NCI-H82 (cell line): ENCODE results near the gene CROCC2.

ENCODE experiments used
- DNase-seq: peaks from one replicate; lab custom pipeline; 2025; lab: John Stamatoyannopoulos, UW

CROCC2 gene

DNA sequence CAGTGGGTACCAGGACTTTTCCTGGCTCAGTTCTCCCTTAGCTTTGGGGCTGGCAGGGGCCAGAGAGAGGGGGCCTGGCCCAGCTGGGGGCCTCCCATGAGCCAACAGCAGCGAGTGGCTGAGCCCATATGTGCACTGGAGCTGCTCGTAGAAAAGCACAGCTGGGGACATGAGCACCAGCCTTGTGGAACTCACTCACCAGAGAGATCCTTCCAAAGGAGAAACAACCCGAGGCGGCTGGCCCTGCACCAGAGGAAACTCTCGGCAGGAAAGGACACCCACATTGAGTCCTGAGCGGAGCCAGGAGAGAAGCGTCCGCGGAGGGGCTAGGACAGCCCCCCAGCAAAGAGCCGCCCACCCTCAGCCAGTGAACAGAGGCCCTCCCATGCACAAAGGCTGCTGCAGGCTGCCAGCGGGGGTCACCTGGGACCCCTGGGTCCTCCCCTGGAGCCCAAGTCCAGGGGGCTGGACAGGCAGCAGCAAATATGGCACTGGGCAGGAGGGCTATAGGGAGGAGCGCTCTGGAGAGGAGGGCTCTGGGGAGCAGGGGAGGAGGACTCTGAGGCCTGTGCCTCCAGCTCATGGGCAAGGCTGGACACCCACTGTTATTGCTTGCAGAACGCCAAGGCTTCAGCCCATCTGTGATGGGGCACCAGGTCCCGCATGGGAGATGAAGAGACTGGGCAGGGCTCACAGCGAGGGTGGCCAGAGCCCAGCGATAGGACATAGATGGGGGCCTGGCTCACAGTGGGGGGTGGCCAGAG, 50.2 kb downstream of the CROCC2 start:
- no peak for DNase-seq

GRCh38 chr2:240956935-240957655, 51.0 kb downstream of the CROCC2 start:
- DNase-seq: no peak

GRCh38 chr2:240957656-240958365, 51.7 kb downstream of the CROCC2 start:
- DNase-seq: no peak

DNA sequence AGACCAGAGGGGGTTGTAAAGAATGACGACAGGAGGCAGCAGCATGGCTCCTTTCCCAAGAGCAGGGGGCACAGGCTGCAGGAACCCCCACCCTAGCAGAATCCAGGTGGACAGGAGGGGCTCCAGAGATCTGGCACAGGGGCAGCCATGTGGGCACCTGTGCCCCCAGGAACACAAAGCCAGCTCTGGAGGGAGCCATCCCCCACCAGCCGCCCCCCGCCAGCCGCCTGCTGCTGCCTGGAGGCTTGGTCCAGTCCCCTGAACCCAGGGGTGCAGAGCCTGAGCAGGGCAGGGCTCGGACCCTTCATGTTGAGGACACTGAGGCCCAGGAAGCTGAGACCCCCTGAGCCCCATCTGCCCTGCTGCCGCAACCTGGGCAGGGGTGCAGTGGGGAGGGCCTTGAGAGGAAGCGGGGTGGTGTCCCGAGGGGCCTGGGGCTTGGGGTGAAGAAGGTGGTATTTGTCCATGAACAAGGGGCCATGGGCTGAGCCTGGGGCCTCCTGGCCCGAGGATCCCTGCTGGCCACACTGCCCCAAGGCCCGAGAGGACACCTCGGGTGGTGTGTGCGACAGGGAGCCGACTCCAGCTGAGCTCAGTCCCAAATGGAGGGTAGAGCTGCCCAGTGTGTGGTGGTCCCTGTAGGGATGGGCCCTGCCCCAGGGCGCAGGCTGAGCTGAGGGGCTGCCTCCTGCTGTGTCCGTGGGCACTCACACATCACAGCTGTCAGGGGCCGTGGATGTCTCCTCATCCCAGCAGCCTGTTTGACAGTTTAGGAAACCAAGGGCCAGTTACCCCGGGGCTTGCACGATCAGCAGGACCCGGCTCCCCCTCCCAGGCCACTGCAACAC, 52.5 kb downstream of the CROCC2 start:
- no peak for DNase-seq

- no peak for DNase-seq
Measured at GRCh38 chr2:240959214-240959940, 53.2 kb downstream of the CROCC2 start.

DNA sequence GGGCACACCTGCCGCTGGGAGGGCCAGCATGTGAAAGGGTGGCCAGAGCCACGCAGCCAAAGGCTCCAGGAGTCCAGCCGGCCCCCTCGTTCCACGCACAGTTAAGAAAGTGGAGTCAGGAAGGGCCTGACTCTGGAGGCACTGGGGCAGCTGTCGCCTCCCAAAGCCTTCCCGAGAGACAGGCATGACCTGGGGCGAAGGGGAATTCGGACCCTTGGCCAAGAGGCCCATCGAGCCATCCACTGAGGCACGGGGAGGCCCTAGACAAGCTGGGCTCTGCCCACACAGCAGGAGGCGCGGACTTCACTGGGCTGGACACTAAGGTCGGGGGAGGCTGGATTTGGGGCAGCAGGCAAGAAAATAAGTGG, 53.8 kb downstream of the CROCC2 start:
- no peak for DNase-seq

DNA sequence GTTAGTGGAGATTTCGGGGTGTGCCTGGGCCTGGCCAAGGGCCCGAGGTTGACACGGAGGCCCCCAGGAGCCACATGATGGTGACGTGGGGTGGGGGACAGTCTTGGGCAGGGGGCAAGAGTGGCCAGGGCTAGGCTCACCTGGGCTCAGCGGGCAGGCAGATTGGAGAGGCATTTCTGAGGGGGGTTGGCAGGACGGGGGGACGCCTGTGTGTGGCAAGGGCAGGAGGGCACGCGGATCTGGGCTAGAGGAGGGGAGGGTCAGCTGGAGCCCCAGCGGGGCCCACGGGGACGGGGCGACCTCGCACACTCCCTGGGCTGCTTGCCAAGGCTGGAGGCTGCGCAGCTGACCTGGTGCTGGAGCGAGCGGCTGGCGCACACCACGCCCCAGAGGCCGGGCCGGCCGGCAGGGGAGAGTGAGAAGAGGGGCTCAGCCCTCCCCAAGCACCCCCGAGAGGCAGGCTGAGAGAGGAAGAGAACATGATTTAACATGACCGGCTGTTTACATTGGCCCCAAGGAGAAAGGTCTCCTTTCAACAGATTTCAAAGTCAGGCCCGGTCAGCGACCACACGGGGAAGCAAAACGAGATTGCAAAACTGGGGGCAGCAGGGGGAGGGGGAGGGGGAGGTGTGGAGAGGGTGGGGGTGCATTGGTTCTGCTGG, 54.3 kb downstream of the CROCC2 start:
- no peak for DNase-seq

GRCh38 chr2:240960971-240961876, 55.1 kb downstream of the CROCC2 start:
- no peak for DNase-seq

GRCh38 chr2:240961910-240962299, 55.8 kb downstream of the CROCC2 start:
- DNase-seq: no peak

DNA sequence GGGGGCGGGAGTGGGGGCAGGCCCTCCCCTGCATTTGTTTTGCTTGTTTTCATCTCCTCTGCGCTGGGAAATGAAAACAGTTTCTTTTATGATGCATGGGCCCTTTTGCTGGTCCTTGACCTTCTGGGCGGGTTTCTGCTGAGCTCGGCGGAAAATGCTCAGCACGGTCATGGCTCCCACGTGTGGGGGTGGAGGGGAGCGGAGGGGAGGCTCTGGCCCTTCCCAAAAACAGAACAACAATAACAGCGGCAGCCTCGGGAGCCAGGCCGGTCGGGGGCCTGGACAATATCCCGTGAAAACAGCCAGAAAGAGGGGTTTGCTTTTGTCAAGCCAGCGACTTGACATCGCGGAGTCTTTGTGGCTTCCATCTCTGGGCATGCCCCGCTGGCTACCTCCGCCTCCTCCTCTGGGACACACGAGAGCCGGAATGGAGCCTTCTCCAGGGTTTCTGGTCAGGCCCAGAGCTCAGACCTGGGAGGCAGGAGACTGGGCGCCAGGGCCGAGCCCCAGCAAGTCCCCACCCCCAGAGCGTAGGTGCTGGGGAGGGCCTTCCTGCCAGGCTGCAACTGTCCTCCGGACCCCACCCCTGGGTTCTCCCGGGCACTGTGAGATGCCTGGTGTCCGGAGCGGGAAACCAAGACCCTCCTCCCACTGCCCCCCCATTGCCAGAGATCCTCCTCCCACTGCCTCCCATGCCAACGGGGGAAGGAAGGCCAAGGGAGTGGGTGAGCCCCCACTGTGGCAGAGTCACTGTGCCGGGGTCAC, 56.3 kb downstream of the CROCC2 start:
- DNase-seq: no peak

DNA sequence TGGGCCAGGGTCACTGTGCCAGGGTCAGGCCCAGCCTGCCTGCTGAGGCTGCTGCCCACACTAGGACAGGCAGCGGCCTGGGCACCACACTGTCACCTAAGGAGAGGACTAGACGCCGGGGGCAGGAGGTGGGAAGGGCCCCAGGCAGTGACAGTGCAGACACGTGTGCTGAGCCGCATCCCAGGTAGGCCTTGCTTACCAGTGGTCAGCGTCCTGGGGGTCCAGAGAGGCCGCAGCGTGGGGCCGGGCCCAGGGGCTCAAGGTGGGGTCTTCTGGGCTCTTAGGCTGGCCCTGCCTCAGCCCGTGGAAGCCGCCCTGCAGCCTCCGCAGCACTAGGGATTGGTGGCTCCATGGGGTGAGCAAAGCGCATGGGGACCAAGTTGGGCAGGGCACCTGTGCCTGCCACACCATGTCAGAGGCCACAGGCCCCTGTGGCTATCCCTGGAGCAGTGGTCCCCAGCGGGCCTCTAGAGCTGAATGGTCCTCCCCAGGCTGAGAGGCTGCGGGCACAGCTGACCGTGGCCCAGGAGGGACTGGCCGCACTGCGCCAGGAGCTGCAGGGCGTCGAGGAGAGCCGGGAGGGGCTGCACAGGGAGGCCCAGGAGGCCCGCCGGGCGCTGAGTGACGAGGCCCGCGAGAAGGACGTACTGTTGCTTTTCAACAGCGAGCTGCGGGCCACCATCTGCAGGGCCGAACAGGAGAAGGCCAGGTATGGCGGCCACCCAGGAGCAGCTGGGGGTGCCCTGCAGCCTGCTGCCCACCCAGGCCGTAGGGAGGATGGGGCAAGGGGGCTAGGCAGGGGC, 57.1 kb downstream of the CROCC2 start:
- DNase-seq: no peak

DNA sequence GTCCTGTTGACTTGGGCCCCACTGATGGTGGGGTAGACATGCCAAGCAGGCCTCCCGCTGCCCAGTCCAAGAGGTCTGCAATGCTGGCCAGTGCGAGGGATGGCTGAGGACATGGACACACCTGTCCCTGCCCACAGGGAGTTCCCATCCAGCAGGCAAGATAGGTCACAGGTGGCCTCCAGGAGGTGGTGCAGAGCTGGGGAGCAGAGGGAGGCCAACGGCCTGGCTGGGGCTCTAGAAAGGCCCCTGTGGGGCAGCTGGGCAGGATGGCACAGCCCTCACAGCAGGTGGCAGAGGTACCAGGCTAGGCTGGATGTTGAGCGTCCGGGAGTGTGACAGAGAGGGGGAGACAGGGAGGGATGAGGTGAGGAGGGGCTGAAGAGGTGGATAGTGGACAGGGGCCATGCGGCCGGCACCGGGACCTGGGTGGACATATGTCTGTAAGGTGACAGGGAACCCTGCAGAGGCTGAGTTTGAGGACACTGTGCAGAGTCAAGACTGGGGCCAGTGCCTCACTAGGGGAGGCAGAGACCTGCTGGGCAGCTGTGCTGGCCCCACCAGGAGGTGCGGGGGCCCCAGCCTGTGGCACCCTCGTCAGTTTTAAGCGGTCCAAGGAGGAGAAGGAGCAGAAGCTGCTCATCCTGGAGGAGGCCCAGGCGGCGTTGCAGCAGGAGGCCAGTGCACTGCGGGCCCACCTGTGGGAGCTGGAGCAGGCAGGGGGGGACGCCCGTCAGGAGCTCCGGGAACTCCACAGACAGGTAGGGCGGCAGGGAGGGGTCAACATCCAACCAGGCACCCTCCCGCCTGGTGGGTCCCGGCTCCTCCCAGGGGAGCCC, 58.0 kb downstream of the CROCC2 start:
- DNase-seq: no peak

DNA sequence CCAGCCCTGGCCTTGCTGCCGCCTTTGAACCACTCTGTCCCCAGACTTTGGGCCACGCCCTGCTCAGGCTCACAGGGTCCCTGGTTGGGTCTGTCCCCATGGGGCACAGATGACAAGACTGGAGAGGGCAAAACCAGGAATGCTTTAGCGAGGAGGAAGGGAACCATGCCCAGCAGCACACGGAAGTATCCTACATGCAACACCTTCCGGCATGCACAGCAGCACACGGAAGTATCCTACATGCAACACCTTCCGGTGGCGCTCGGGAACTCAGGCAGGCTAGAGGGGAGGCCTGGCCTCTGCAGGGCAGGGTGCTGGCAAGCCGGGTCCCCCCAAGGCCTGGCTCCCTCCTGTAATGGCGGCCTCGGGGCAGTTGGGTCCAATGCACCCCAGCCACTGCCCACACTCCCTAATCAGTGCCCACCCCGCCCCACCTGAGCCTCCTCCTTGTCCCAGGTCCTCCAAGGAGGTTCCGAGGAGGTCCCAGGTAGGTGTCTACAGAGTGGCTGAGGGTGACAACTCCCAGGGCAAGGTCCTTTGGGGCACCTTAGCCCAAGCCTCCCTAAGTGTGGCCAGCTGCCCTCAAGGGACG, 58.7 kb downstream of the CROCC2 start:
- no peak for DNase-seq

DNA sequence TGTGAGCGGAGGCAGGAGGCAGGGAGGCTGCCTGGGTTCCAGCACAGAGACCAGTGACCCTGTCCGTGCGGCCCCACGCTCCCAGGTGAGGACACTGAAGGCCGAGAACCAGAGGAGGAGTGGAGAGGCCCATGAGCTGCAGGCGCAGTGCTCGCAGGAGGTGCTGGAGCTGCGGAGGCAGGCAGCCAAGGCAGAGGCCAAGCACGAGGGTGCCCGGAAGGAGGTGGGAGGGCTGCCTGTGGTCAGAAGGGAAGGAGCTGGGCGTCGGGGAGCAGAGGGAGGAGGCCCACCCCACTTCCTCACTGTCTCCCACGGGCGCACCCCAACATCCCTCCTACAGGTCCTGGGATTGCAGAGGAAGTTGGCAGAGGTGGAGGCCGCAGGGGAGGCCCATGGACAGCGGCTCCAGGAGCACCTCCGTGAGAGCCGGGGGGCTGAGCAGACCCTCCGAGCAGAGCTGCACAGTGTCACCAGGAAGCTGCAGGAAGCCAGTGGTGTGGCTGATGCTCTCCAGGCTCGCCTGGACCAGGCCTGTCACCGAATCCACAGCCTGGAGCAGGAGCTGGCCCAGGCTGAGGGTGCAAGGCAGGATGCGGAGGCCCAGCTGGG, 59.3 kb downstream of the CROCC2 start:
- DNase-seq: no peak

- no peak for DNase-seq
Measured at GRCh38 chr2:240965905-240966456, 59.8 kb downstream of the CROCC2 start.

- DNase-seq: no peak
Measured at GRCh38 chr2:240966457-240966905, 60.3 kb downstream of the CROCC2 start.
